Urinary bladder (tissue), 4 donors: ENCODE measurements around the gene ORAI2. TPM values are rescaled to one million over a fixed set of nuclear protein-coding genes. Genes with fewer than 3 reads are reported as not detected.
"Not testable (repeated sequence)": the region's sequence is repeated elsewhere in the genome, so short reads cannot be mapped to it uniquely, and the experiment has no call there.

Experiments
- DNase-seq: peaks from one replicate; pipeline ENCODE4 v3.0.0-alpha.2; 2015; ENCODE audit errors: extremely low spot score
- H3K27ac ChIP-seq: one replicate; pipeline ENCODE4 v1.5.1; 2013; ENCODE audit warnings: low read depth, mild to moderate bottlenecking, moderate library complexity
- H3K36me3 ChIP-seq: one replicate; pipeline ENCODE4 v1.6.1; 2013; ENCODE audit warnings: mild to moderate bottlenecking, moderate library complexity; ENCODE audit not compliant: insufficient read depth
- H3K4me1 ChIP-seq: one replicate; pipeline ENCODE4 v1.6.1; 2013; ENCODE audit warnings: mild to moderate bottlenecking, moderate library complexity; ENCODE audit not compliant: insufficient read depth
- H3K4me3 ChIP-seq: one replicate; pipeline ENCODE4 v1.5.1; 2013; ENCODE audit warnings: low read depth, low read length
- WGBS: extraction: QIAGEN DNeasy Blood & Tissue Kit; methylation state at CpG from one replicate; pipeline ENCODE4 v1.1.7; 2013; 5-methylcytosine and 5-hydroxymethylcytosine counted together
- polyA plus RNA-seq: library from polyadenylated mRNA; stranded (reverse); fragments of 200-250 nt; gene quantifications from one replicate; pipeline ENCODE4 v1.2.3, GENCODE V29; 2013
- total RNA-seq: library from RNA; depleted of rRNA; stranded (reverse); fragments of >200 nt; gene quantifications from one replicate; pipeline ENCODE4 v1.2.3, GENCODE V29; 2014
- donor health status: healthy with polysubstance abuse.
- donor health status: healthy.

Gene ORAI2
- total and polyA plus RNA-seq, 2 donors = 11.5 to 13.1 TPM

DNA sequence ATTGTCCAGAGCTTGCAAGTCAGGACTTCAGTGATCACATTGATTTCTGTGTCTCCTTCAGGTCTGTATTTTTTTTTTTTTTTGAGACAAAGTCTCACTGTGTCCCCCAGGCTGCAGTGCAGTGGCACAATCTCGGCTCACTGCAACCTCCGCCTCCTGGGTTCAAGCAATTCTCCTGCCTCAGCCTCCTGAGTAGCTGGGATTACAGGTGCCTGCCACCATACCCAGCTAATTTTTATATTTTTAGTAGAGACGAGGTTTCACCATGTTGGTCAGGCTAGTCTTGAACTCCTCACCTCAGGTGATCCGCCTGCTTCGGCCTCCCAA lies 28.6 kb upstream of the ORAI2 start:
- DNase-seq, H3K27ac ChIP-seq, H3K4me3 ChIP-seq, H3K36me3 ChIP-seq, H3K4me1 ChIP-seq: not testable (repeated sequence)
- 95% methylated on average over 5 of the region's 5 CpGs for WGBS

DNA sequence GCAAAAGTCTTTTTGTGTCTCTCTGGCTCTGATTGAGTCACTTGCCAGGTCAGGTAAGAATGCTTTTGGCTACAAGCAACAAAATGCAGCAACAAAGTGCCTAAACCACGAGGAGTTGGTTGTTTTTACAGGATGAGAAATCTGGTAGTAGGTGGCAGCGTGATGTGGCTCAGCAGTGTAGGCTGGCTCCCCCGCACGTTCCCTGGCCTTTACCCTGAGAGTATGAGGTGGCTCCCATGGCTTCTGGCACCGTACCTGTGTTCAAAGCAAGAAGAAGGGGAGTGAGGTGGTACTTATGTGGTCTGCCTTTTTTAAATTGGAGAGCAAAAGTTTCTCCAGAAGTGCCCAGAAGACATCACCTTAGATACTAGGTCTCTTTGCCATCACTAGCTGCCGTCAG lies 25.5 kb upstream of the ORAI2 start:
- peaks cover 2% of the 10 kb centered on the region for H3K36me3 ChIP-seq
- DNase-seq = no peak
- H3K4me3 ChIP-seq = no peak overlapping the region
- no peak overlapping the region for H3K27ac ChIP-seq
- 94% methylated on average over 6 of the region's 6 CpGs for WGBS
- no peaks in the 10 kb centered on the region for H3K4me1 ChIP-seq

GRCh38 chr7:102408530-102408929 lies 24.8 kb upstream of the ORAI2 start:
- H3K36me3 ChIP-seq, DNase-seq, H3K4me1 ChIP-seq, H3K27ac ChIP-seq, H3K4me3 ChIP-seq: not testable (repeated sequence)
- 97% methylated on average over 6 of the region's 6 CpGs for WGBS

- Histone ChIP-seq H3K27ac (no peak overlapping the region), H3K4me3 (no peak overlapping the region), H3K36me3 (peaks cover 2% of the 10 kb centered on the region), H3K4me1 (no peaks in the 10 kb centered on the region)
- 99% methylated on average over 4 of the region's 4 CpGs for WGBS
- no peak for DNase-seq
Measured at GRCh38 chr7:102409340-102409739, 24.0 kb upstream of the ORAI2 start.

GRCh38 chr7:102410123-102410522 lies 23.3 kb upstream of the ORAI2 start:
- H3K4me3 ChIP-seq = no peak overlapping the region
- H3K27ac ChIP-seq = no peak overlapping the region
- 77% methylated on average over 6 of the region's 6 CpGs for WGBS
- no peaks in the 10 kb centered on the region for H3K4me1 ChIP-seq
- H3K36me3 ChIP-seq = peaks cover 2% of the 10 kb centered on the region
- no peak for DNase-seq

DNA sequence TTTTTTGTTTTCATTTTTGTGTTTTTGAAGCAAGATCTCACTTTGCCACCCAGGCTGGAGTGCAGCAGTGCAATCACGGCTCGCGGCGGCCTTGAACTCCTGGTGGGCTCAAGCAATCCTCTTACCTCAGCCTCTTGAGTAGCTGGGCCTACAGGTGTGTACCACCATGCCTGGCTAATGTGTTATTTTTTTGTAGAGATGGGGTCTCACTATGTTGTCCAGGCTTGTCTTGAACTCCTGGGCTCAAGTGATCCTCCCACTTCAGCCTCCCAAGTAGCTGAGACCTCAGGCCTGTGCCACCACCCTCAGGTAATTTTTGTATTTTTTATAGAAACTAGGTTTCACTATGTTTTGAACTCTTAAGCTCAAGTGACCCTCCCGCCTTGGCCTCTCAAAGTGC lies 22.5 kb upstream of the ORAI2 start:
- DNase-seq = no peak
- Histone ChIP-seq H3K36me3 (peaks cover 1% of the 10 kb centered on the region), H3K4me1 (no peaks in the 10 kb centered on the region), H3K27ac (no peak overlapping the region), H3K4me3 (no peak overlapping the region)
- 97% methylated on average over 5 of the region's 5 CpGs for WGBS

DNA sequence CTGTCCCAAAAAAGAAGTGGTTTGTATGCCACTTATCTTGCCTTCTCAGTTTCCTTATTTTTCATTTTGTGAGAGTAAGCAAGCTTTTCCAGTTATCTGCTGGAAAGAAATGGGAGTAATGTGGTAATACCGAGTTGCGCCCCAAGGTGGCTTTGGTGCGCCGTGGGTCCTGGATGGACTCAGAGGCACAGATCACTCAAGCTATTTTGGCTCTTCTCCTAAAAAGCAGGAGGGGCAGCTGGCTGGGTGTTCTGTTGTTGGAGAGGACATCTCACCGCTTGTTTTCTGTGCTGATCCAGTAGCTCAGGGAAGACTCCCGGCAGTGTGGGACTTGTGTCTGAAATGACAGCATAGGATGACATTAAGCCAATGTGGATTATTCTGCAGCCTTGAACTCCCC lies 20.8 kb upstream of the ORAI2 start:
- H3K4me1 ChIP-seq = no peaks in the 10 kb centered on the region
- DNase-seq = no peak
- no peak overlapping the region for H3K27ac ChIP-seq
- no peak overlapping the region for H3K4me3 ChIP-seq
- WGBS = 60% methylated on average over 6 of the region's 6 CpGs
- H3K36me3 ChIP-seq = no peaks in the 10 kb centered on the region

DNA sequence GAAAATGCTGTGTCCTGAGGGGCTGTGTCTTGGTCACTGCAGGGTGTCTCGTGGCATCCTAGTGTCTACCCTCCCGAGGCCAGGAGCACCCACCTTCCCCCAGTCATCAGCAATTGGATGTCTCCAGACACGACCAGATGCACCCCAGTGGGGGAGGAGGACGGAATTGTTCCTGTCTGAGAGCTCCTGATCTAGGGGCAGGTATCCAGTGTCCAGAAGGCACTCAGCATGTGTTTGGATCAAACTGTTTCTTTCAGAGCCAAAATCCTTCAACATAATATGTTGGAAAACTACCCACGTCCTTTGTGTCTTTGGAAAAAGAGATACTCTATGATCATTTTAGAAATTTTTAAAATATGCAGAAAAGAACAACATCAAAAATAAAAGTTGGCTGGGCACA lies 20.3 kb upstream of the ORAI2 start:
- no peak overlapping the region for H3K27ac ChIP-seq
- no peak overlapping the region for H3K4me3 ChIP-seq
- no peak for DNase-seq
- no peaks in the 10 kb centered on the region for H3K4me1 ChIP-seq
- 84% methylated on average over 5 of the region's 5 CpGs for WGBS
- H3K36me3 ChIP-seq = no peaks in the 10 kb centered on the region

DNA sequence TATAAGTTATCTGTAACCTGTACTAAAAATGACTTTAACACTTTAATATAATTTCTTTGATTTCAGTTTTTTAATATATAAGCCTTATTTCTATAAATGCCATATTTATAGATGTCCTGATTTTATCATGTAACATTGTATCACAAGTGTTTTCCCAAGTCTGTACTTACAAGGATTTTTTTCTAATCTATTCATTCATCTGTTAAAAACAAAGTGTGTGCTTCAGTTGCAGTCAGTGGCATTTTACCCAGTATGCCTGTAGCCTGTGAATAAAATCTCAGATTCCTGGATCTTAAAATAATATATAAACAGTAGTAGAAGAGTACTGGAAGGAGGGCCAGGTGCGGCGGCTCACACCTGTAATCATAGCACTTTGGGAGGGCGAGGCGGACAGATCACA lies 19.8 kb upstream of the ORAI2 start:
- WGBS = 97% methylated on average over 4 of the region's 4 CpGs
- no peak for DNase-seq
- Histone ChIP-seq H3K36me3 (no peaks in the 10 kb centered on the region), H3K27ac (no peak overlapping the region), H3K4me3 (no peak overlapping the region), H3K4me1 (no peaks in the 10 kb centered on the region)

GRCh38 chr7:102415685-102416225 lies 17.6 kb upstream of the ORAI2 start:
- DNase-seq = no peak
- Histone ChIP-seq H3K4me1 (no peaks in the 10 kb centered on the region), H3K27ac (no peak overlapping the region), H3K4me3 (no peak overlapping the region), H3K36me3 (no peaks in the 10 kb centered on the region)
- 79% methylated on average over 12 of the region's 12 CpGs for WGBS

GRCh38 chr7:102416406-102416805 lies 17.0 kb upstream of the ORAI2 start:
- H3K36me3 ChIP-seq = no peaks in the 10 kb centered on the region
- no peak overlapping the region for H3K27ac ChIP-seq
- DNase-seq = no peak
- WGBS = 92% methylated on average over 6 of the region's 6 CpGs
- no peaks in the 10 kb centered on the region for H3K4me1 ChIP-seq
- H3K4me3 ChIP-seq = no peak overlapping the region

DNA sequence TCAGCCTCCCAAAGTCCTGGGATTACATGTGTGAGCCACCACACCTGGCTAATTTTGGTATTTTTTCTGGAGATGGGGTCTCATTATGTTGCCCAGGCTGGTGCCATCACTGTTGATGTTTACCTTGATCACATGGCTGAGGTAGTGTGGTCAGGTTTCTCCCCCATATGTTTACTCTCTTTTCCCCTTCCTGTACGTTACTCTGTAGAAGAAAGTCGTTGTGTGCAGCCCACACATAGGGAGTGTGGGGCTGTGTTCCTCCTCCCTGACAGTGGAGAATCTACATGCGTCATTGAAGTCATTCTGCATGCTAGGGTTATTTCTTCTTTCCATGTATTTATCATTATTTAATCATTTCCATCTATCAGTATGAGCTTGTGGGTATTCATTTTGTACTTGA lies 16.3 kb upstream of the ORAI2 start:
- 86% methylated on average over 3 of the region's 3 CpGs for whole genome bisulfite sequencing
- DNase-seq = no peak
- Histone ChIP-seq H3K4me1 (no peaks in the 10 kb centered on the region), H3K27ac (no peak overlapping the region), H3K36me3 (no peaks in the 10 kb centered on the region), H3K4me3 (no peak overlapping the region)

DNA sequence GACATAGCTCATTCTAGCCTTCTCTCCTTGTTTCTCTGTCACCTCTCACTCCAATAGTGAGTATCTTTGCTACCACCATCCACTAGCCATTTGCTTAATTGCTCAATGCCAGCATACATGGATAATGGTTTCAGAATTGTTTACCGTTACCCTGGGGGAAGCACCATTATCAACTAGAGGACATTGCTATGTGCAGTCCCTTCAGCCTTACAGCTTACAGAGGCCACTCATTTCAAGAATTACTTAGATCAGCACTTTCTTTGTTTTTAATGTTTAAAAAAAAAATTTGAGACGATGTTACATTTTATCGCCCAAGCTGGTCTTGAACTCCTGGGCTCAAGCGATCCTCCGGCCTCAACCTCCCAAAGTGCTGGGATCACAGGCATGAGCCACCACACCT lies 14.8 kb upstream of the ORAI2 start:
- Histone ChIP-seq H3K4me1 (no peaks in the 10 kb centered on the region), H3K36me3 (no peaks in the 10 kb centered on the region), H3K4me3 (no peak overlapping the region), H3K27ac (no peak overlapping the region)
- 97% methylated on average over 5 of the region's 5 CpGs for WGBS
- DNase-seq = no peak

DNA sequence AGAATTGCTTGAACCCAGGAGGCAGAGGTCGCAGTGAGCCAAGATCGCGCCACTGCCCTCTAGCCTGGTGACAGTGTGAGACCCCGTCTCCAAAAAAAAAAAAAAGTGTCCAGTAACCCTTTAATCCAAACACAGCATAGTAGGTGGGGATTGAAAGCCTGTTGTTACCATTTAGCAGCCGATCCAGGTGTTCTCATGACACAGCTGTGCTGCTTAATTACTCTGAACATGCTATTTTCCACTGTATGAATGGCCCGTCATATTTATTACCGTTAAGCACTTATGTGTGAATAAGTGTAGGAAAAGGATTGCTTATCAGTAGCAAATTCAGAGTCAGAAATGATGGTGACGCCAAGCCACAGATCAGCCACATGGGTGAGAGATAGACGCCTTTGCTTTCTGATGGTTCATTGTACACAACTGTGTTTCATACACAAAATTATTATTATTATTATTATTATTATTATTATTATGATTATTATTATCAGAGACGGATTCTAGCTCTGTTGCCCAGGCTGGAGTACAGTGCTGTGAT lies 11.6 kb upstream of the ORAI2 start:
- Histone ChIP-seq H3K36me3 (peaks cover 4% of the 10 kb centered on the region), H3K4me1 (no peaks in the 10 kb centered on the region)
- WGBS = 92% methylated on average over 10 of the region's 10 CpGs

GRCh38 chr7:102424129-102424551 lies 9.2 kb upstream of the ORAI2 start:
- WGBS = 71% methylated on average over 12 of the region's 12 CpGs
- H3K36me3 ChIP-seq = peaks cover 4% of the 10 kb centered on the region
- H3K27ac ChIP-seq = no peak overlapping the region
- no peaks in the 10 kb centered on the region for H3K4me1 ChIP-seq
- H3K4me3 ChIP-seq = no peak overlapping the region
- no peak for DNase-seq

More for the DNA sequence above, 11.6 kb upstream of the ORAI2 start:
- no peak overlapping the region for H3K4me3 ChIP-seq
- no peak overlapping the region for H3K27ac ChIP-seq
- DNase-seq = no peak
